Measurements from ENCODE around the gene IFIT3.

DNA sequence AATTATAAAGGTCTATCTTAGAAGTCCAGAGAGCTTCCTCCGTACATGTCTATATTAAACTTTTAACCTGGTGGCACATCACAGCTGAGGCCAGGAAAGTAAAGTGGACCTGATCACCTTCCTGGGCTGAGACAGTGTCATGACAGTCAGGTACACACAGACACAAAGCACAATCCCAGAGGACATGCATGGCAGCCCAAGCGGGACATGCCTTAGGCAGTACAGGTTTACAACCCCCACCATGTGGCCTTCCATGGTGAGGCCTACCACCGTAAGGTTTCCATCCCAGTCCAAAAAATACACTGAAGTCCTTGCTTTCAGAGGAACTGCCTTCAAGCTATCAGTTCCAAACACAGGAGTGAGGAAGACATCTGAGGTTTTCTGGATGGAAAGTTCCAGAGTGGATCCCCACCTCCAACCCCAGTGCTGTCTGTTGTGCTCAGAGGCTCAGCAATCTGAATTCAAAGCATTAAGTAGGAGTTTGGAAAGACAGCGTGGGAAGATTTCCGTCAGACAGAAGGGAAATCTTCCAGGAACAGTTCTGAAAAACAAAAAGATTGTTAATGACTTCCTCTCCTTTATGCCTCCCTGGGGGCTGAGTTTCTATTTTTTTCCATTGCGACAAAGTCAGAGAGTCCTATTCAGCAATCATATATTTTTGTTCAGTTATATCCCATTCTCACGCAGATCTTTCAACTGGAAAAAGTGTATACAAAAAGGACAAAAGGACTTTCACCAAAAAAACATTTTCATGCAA lies 20.1 kb downstream of the IFIT3 start:
- TF ChIP-seq POLR2A (IDR thresholded peaks at IDR 0.05) (no peak), POLR2AphosphoS5 (IDR thresholded peaks at IDR 0.05) (no peak), EP300 (IDR thresholded peaks at IDR 0.05) (no peak)
- TF ChIP-seq, protein P1, sequence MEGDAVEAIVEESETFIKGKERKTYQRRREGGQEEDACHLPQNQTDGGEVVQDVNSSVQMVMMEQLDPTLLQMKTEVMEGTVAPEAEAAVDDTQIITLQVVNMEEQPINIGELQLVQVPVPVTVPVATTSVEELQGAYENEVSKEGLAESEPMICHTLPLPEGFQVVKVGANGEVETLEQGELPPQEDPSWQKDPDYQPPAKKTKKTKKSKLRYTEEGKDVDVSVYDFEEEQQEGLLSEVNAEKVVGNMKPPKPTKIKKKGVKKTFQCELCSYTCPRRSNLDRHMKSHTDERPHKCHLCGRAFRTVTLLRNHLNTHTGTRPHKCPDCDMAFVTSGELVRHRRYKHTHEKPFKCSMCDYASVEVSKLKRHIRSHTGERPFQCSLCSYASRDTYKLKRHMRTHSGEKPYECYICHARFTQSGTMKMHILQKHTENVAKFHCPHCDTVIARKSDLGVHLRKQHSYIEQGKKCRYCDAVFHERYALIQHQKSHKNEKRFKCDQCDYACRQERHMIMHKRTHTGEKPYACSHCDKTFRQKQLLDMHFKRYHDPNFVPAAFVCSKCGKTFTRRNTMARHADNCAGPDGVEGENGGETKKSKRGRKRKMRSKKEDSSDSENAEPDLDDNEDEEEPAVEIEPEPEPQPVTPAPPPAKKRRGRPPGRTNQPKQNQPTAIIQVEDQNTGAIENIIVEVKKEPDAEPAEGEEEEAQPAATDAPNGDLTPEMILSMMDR (IDR thresholded peaks at IDR 0.05), result no peak
